ENCODE data around the gene COQ5. TPM values are rescaled to one million over a fixed set of nuclear protein-coding genes. Genes with fewer than 3 reads are reported as not detected.

COQ5 gene
- total and polyA plus RNA-seq, 9 donors: 20.7 to 34.0 (median 22.7) TPM

DNA sequence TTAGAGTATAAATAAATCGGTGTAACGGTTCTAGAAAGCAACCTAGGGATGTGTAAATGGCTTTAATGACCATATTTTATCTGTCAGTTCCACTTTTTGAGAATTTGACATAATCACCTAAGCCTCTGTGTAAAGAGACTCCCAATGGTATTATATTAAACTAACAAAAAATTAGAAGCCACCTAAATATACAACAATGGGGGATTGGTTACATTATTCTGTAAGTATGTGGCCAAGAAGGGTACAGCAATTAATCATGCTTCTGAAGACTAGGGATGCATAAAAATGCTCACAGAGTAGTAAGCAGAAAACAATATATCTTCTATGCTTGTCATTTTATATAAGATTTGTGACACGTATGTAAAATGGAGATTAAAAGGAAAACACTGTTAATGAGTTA, 15.7 kb upstream of the COQ5 start:
- intact Hi-C loops (cut with DNase I): no loop called here
- peaks cover 16% of the 10 kb centered on the region for H3K4me1 ChIP-seq (ENCODE audit: insufficient read depth)
- H3K27me3 ChIP-seq: no peaks in the 10 kb centered on the region
- H3K27ac ChIP-seq: no peak overlapping the region
- H3K9me3 ChIP-seq: no peaks in the 10 kb centered on the region
- no peak overlapping the region for H3K4me3 ChIP-seq
- DNase-seq: no peak
- WGBS, 3 donors: 86 to 88% (median 86%) methylated on average over 3 of the region's 3 CpGs
- H3K36me3 ChIP-seq: no peaks in the 10 kb centered on the region
- TF ChIP-seq, protein P1, sequence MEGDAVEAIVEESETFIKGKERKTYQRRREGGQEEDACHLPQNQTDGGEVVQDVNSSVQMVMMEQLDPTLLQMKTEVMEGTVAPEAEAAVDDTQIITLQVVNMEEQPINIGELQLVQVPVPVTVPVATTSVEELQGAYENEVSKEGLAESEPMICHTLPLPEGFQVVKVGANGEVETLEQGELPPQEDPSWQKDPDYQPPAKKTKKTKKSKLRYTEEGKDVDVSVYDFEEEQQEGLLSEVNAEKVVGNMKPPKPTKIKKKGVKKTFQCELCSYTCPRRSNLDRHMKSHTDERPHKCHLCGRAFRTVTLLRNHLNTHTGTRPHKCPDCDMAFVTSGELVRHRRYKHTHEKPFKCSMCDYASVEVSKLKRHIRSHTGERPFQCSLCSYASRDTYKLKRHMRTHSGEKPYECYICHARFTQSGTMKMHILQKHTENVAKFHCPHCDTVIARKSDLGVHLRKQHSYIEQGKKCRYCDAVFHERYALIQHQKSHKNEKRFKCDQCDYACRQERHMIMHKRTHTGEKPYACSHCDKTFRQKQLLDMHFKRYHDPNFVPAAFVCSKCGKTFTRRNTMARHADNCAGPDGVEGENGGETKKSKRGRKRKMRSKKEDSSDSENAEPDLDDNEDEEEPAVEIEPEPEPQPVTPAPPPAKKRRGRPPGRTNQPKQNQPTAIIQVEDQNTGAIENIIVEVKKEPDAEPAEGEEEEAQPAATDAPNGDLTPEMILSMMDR (IDR thresholded peaks at IDR 0.05): no peak
- TF ChIP-seq EP300 (IDR thresholded peaks at IDR 0.05): no peak
- no peak for TF ChIP-seq POLR2A (IDR thresholded peaks at IDR 0.05)

DNA sequence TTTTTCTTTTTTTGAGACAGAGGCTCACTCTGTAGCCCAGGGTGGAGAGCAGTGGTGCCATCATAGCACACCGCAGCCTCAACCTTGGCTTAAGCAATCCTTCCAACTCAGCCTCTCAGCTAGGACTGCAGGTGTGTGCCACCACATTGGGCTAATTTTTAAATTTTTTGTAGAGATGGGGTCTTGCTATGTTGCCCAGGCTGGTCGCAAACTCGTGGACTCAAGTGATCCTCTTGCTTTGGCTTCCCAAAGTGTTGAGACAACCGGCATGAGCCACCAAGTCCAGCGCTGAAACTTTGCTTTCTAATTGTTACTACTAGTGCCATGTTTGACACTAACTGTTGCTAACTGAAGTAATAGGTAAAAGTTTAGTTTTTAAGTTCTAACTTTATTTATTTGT, 13.2 kb upstream of the COQ5 start:
- intact Hi-C loops (cut with DNase I): no loop called here
- Histone ChIP-seq H3K4me1 (ENCODE audit: insufficient read depth) (peaks cover 30% of the 10 kb centered on the region), H3K27me3 (no peaks in the 10 kb centered on the region), H3K4me3 (no peak overlapping the region), H3K36me3 (no peaks in the 10 kb centered on the region), H3K9me3 (no peaks in the 10 kb centered on the region), H3K27ac (no peak overlapping the region)
- WGBS, 3 donors: 96 to 98% (median 96%) methylated on average over 5 of the region's 5 CpGs
- DNase-seq: no peak
- TF ChIP-seq, protein P1 (IDR thresholded peaks at IDR 0.05): no peak
- TF ChIP-seq POLR2A (IDR thresholded peaks at IDR 0.05) (no peak), EP300 (IDR thresholded peaks at IDR 0.05) (no peak)

DNA sequence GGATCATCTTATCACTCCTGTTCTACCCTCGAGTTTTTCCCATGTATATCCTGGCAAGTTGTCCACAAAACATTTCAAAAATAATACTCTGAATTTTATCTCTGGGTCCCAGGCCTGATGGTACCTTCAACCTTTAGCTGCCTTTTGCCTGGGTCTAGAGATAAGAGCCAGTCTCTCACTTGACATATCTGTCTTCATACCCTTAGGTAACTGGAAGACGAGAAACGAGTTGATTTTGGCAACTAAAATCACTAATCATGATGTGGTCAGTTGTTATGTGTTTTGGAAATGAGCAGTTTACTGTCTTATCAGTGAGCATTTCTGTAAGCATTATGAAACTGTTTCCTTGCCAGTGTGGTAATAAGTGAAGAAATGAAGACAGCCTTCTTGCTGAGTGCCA, 11.5 kb upstream of the COQ5 start:
- H3K4me1 ChIP-seq (ENCODE audit: insufficient read depth): peaks cover 37% of the 10 kb centered on the region
- peak overlapping the region in 1 of 2 donors; percentile 29 for H3K27ac ChIP-seq
- TF ChIP-seq EP300 (IDR thresholded peaks at IDR 0.05): peak; percentile 27
- TF ChIP-seq, protein P1 (IDR thresholded peaks at IDR 0.05): no peak
- DNase-seq: no peak
- no peak overlapping the region for H3K4me3 ChIP-seq
- H3K9me3 ChIP-seq: no peaks in the 10 kb centered on the region
- 1 to 3% (median 1%) methylated on average over 3 of the region's 3 CpGs for WGBS, 3 donors
- intact Hi-C loops (cut with DNase I): no loop called here
- H3K36me3 ChIP-seq: no peaks in the 10 kb centered on the region
- H3K27me3 ChIP-seq: no peaks in the 10 kb centered on the region

DNA sequence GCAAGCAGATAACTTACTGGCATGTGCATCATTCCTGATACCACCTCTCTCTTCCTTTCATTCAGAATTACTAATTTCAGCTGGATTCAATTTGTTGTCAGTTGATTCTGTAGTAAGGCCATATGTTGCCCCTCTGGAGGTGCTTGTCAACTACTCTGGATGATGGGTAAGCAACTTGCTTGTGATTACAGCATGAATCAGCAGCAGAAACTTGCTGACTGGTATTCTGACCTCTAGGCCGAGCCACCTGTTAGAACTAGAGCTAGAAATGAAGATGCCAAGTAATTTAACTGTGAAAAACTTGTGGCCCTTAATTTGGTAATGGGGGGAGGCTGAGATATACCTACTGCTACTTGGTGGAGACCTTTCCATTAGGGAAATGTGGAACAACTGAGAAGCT, 10.3 kb upstream of the COQ5 start:
- H3K27ac ChIP-seq: peak overlapping the region in 1 of 2 donors; percentile 36
- H3K36me3 ChIP-seq: no peaks in the 10 kb centered on the region
- peaks cover 37% of the 10 kb centered on the region for H3K4me1 ChIP-seq (ENCODE audit: insufficient read depth)
- DNase-seq: no peak
- H3K4me3 ChIP-seq: no peak overlapping the region
- H3K9me3 ChIP-seq: no peaks in the 10 kb centered on the region
- no peak for TF ChIP-seq EP300 (IDR thresholded peaks at IDR 0.05)
- no peak for TF ChIP-seq POLR2A (IDR thresholded peaks at IDR 0.05)
- TF ChIP-seq, protein P1 (IDR thresholded peaks at IDR 0.05): no peak
- H3K27me3 ChIP-seq: no peaks in the 10 kb centered on the region
- intact Hi-C loops (cut with DNase I): no loop called here
- WGBS, 3 donors: 56 to 73% (median 65%) methylated on average over 1 of the region's 1 CpG
